EH (cell line): Measurements from ENCODE around the gene DOCK1.
"Not testable (repeated sequence)": the region's sequence is repeated elsewhere in the genome, so short reads cannot be mapped to it uniquely, and the experiment has no call there.

Experiments used
- DNase-seq: peaks from one replicate; pipeline ENCODE4 v3.0.0-alpha.2; 2015; ENCODE audit warnings: low read depth

Gene DOCK1

DNA sequence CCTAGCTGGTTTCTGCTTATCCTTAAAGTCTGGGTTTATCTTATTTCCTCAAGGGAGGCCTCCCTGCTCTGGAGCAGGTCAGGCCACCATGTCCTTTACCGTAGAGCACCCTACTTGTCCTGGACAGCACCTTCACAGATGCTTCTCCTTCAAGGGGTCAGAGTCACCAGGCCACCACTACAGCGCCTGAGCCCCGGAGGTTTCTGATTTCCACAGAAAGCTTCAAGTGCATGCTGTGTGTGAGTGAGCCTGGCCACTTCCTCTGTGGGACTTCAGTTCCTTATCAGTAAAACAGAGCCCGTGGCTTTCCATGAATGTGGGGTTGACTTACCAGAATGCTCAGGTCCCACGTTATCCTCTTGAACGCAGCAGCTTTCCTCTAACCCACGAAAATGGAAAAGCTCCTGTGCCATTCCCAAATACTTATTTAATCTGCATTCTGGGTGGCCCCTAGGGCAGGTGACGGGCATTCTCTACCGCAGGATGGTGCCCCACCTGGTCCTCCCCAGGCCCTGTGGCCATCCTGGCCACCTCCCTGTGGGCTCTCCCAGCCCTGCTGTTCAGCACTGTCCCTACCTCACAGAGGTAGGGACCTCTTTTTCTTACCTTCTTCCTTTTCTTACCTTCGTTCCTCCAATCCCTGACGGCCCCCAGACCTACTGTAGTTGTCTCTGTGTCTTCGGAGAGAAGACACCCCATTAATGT is 1.4 kb upstream of the DOCK1 start:
- no peak for DNase-seq

DNA sequence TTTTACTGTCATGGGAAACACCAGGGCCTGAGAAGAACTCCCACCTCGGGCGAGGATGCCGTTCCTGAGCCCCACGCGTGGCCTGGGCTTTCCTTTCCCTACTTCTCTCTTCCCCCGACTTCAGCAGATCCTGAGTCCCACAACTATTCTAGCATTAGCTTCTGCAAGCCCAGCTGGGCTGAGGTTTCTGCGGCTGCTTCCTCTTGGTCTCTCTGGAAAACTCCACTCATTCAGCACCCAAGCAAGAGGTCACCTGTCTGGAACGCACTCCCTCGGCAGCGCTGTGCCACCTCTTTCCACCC is 761 bp upstream of the DOCK1 start:
- no peak for DNase-seq

DNA sequence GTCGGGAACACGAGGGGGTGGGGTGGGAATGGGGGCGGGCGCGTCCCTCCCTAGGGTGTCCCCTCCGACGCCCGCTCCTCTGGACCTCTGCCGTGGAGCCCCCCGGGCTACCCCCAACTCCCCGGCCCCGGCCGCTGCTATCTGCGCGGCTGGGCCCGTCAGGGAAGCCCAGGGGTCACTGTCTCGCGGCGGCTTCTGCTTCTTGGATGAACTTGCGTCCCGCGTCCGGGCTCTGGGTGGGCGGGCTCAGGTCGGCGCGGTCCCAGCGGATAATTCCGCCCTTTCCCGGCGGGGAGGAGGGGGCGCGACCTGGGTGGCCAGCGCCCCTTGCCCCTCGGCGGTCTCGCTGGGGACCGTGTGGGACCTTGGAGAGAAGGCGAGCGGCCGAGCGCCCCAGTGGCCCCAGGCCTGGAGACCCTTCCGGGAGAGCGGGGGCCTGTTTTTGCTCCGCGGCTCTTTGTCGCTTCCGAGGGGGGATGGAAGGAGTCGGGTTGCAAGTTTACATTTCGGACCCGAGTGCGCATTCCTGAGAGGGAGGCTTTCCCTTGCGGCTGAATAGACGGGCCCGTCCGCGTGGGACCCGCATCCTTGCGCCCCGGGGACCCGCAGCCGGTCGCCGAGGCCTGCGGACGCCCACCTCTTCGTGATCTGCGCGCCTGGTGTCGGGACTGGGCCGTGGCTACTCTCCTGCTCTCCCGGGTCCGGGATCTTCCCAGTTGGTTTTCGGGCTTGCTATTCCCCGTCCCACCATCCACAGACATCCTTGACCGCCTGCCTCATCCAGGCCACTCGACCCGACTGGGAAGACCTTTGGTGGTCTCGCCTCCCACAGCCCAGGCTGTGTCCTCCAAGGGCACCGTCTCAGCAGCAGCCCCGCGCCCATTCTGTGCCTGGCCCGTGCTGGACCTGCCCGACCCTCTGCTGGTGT is 812 bp downstream of the DOCK1 start:
- peak; percentile 63 for DNase-seq

DNA sequence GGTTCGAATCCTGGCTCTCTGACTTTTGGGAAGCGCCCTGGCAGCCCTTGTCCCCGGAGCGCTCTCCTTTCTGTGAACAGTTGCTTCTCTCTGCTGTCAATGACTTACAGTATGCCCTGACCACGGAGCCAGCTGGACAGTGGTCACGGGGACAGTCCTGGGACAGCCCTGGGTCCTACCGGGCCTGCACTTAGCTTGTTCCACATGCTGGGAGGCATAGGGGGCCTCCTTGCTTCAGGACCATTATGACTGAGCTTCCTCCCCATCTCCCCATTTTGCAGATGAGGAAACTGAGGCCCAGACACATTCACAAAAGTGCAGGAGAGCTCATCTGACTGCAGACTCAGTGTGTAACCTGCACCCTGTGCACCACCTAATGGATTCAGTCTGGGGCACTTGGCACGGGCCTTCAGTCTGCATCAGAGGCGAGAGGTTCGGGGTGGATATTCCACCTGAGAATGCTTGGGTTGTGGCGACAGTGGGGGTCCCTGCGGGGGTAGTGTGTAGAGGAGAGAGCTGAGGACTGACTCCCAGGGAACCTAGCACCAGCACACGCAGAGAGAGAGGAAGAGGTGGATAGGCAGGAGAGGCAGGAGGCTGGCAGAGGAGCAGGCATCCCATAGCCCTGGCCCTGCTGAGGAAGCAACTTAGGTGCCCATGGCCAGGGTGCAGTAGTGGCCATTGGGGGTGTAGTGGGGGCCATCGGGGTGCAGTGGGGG is 1.6 kb downstream of the DOCK1 start:
- DNase-seq: no peak

DNA sequence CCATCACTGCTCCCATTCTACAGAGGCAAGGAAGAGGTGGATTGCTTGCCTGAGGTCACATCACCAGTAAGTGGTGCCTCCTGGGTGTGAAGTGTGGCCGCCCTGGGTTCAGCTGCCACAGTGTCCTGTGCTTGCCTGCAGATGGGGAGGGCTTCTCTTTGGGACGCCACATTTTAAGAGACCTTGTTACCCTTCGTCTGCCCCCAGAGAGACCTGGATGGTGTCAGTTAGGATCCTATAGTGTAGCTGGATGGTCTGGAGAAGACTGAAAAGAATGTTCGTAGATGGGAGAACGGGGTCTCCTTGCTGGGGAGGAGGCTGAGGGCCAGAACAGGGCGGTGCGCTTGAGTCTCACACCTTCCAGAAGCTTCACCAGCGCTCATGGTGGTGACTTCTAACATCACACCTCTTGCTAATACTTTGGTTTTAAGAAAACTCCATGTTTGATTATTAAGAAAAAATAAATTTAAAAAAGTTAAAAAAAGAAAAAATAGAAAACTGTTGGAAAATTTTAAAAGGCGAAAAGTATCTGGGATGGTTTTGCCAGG is 2.3 kb downstream of the DOCK1 start:
- DNase-seq: no peak

DNA sequence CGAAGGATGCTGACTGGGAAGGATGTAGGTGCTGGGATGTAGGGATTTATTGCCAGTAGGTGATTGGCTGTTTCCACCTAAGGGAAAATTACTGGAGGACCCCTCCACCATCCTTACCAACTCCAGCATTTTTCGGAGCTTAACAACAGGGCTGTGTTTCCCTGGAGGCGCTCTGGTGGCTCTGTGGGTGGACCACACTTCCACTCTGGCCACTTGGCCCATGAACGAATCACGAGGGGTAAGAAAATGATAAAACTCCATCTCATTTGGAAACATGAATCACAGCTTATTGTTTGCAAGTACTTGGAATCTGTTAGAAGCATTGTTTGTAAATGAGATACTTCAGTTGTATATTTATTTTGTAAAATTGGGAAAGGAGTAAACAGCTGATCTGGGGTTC is 3.0 kb downstream of the DOCK1 start:
- DNase-seq: no peak

DNA sequence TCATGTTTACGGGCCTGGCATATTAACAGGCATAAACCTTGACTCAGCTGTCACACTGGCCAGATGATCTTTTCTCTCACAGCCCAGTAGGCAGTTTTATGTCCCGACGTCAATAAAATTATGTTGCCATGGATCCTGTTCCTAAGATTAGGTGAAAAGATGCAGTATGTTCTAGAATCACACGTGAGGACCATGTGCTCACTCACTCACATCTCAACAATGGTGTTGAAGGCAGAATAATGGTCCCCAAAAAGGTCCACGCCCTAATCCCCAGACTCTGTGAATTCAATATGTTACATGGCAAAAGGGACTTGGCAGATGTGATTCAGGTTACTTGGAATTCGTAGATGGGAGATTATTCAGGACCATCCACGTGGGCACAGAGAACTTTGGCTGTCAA is 3.5 kb downstream of the DOCK1 start:
- DNase-seq: no peak

DNA sequence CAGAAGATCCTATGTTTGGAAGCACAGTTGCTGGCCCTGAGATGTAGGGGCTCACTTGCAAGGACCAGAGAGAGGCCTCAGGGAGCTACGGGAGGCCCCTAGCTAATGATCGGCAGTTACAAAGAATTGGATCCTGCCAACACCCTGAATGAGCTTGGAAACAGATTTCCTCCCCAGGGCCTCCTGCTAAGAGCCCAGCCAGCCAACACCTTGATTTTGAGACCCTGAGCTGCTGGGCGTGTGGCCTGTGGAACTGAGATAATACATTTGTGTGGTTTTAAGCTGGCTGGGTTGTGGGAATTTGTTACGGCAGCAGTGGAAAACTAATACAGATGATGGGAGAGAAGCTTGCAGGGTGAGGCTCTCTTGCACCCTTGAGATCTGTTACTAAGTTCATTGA is 3.9 kb downstream of the DOCK1 start:
- no peak for DNase-seq

DNA sequence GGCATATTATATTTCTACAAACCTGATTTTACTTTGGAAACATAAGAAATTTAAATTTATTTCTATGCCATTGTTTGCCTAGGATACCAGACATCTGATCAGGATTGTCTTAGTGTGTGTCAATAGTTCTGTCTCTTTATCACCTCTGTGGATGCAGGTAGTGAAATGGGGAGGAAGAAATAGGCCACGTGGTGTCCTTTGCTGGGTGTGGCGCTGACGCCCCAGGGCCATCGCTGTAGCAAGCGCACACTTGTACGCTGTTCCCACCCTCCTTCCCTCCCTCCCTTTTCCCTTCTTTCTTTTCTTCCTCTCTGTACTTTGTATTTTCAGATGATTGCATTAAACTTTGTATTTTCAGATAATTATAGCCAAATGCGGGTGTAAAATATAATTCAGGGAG is 5.0 kb downstream of the DOCK1 start:
- DNase-seq: no peak

DNA sequence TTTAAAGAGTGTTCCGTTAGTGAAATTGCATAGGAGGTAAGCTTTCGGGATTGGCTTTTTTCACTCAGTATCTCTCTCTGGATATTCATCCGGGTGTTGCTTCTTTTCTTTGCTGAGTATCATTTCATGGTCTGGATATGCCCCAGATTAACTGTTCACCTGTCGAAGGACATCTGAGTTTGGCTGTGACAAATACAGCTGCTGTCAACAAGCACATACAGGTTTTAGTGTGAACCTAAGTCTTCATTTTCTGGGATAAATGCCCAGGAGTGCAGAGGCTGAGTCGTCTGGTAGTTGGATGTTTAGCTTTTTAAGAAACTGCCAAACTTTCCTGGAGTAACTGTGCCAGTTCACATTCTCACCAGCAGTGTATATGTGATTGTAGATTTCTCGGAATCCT is 5.6 kb downstream of the DOCK1 start:
- no peak for DNase-seq

DNA sequence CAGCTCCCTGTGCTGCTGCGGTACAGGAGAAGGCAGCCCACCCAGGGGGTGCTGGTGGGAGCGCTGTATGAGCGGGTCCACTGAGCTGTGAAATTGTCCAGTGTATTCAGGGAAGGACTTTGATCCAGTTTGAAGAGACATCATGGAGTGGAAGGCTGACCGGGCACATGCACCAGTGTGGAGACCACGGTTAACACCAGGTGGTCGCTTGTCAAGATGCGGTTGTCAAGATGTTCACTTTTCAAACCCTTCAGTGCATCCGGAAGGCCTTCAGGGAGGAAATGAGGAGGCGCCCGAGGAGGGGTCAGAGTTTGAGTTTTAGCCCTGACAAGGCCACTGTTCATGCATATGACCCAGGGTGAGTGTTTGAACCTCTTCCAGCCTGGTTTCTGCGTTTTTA is 6.1 kb downstream of the DOCK1 start:
- DNase-seq: no peak

DNA sequence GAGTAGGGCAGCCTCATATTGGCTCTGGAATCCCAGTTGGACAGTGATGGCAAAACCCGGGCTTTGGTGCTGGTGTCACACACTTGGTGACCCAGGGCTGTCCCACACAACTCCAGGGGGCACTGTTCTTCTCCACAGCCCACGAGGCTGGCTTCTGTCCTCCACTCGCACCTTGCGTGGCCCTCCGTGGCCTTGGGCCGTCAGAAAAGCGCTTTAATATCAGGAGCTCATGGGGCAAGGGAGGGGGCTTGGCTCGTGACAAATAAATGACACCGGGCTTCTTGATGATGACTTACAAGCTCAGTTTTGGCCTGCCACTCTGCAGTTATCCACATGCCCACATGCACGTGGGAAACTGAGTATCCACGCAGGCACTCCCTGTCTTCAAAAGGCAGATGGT is 8.1 kb downstream of the DOCK1 start:
- no peak for DNase-seq

DNA sequence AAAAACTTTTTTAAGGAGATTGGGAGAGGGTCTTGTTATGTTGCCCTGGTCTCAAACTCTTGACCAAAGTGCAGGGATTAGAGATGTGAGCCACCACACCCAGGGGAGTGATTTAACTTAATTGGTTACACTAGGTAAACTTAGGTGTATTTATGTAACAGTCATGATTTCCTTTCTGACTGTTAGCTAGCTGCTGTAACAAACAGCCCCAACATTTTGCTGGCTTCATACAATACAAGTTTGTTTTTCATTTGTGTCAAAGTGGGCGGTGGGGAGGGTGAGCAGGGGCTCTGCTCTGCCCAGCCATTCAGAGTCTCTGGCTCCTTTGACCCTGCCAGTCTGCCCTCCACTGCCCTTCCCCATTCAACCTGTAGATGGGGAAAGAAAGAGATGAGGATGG is 9.3 kb downstream of the DOCK1 start:
- DNase-seq: no peak

DNA sequence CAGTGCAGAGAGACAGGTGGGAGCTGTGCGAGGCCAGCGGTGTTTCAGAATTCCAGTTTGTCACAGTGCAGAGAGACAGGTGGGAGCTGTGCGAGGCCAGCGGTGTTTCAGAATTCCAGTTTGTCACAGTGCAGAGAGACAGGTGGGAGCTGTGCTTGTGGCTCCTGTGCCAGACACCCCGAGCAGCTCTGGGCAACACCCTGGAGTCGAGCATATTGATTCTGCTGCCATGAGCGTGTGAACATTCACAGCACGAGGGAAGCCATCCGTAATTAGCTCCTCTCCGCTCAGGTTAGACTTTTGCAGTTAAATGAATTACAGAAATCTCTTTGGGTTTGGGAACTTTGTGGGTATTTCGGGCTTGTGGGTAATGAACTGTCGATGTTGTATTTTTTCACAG is 11.7 kb downstream of the DOCK1 start:
- not testable (repeated sequence) for DNase-seq

DNA sequence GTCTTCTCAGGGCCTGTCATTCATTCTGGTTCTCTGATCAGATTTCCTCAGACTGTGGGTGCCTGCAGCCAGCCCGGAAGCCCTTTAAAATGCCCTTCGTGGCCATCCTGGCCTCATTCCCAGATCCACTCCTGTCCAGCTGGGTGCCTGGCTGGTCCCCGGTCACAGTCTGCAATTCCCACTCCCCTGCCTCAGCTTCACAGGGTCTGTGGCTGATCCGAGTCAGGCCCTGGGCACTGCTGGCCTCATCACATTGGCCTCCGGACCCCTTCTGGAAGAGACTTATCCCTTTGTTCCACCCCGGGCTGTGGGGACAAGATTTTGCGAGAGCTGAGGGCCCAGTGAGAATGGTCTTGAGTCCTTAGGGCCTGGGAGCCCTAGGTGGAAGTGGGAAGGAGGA is 12.1 kb downstream of the DOCK1 start:
- no peak for DNase-seq

DNA sequence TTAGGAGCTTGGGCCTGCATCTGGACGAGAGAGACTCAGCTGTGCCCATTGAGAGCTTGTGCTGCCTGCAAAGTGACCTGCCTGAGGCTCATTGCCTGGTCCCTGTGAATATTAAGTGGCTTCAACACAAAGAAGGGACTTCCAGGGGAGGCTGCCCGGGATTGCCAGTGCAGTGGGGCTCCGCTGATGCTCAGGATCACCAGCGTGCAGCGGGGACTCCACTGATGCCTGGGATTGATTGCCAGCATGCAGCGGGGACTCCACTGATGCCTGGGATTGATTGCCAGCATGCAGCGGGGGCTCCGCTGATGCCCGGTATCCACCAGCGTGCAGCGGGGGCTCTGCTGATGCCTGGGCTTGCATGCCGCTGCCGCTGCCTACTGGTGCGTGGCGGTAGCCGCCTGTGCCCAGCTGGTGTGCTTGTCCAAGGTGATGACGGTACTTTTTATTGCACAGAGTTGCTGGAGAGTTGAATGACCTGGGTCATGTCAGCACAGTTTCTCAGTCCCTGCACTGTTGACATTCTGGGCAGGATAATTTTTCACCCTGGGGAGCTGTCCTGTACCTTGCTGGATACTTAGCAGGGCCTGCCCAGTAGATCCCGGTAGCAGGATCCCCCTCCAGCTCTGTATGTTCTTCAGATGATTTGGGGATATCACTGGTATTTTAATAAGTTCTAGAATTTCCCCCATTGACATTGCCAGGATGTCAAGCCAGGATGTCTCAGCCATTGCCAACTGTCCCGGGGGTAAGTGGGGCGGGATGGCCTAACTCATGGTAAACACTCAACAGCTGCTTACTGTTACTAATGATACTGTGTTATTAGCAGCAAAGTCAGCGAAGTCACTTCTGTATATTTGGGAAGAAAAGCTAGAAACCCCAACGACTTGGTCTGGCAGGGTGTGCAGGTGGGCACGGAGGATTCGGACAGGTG is 13.0 kb downstream of the DOCK1 start:
- DNase-seq: no peak

DNA sequence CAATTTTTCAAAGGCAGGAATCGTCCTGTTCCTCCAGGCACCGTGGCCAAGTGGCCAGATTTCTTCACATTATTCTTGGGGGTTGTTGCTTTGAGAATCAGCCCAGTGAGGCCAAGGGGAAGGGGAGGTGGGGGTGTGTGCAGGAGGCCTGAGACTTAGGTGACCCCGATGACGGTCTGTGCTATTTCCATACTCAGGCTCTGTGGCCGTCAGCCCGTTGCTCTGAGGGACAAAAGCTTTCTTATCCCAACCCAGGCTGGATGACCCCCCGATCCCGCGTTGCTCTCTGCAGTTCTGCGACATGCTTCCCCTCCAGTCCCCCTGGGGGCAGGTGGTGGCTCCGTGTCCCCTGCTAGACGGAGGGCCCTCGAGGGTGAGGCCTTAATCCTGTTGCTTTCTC is 14.2 kb downstream of the DOCK1 start:
- no peak for DNase-seq

DNA sequence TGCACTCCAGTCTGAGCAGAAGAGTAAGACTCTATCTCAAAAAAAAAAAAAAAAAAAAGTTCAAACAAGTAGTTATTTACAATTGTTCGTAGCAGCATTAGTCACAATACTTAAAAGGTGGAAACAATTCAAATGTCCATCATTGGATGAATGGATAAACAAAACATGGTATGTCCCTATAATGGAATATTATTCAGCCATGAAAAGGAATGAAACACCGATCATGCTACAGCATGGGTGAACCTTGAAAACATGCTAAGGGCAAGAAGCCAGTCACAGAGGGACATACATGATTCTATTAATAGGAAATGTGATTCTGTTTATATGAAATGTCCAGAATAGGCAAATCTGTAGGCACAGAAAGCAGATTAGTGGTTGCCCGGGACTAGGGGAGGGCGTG is 15.9 kb downstream of the DOCK1 start:
- no peak for DNase-seq

DNA sequence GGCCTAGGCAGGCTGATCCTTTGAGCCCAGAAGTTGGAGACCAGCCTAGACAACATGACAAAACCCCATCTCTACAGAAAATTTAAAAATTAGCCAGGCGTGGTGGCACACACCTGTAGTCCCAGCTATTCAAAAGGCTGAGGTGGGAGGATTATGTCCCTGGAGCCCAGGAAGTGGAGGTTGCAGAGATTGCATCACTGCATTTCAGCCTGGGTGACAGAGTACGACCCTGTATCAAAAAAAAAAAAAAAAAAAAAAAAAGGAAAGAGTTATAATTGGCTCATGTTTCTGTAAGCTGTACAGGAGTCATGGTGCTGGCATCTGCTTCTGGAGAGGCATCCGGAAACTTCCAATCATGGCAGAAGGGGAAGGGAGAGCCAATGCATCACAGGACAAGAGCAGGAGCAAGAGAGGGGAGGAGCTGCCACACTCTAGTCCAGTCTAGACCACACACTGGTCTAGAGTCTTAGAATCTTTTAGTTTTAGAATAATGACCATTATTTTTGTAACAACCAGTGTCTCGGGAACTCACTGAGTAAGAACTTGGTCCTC is 16.8 kb downstream of the DOCK1 start:
- DNase-seq: peak; percentile 95

DNA sequence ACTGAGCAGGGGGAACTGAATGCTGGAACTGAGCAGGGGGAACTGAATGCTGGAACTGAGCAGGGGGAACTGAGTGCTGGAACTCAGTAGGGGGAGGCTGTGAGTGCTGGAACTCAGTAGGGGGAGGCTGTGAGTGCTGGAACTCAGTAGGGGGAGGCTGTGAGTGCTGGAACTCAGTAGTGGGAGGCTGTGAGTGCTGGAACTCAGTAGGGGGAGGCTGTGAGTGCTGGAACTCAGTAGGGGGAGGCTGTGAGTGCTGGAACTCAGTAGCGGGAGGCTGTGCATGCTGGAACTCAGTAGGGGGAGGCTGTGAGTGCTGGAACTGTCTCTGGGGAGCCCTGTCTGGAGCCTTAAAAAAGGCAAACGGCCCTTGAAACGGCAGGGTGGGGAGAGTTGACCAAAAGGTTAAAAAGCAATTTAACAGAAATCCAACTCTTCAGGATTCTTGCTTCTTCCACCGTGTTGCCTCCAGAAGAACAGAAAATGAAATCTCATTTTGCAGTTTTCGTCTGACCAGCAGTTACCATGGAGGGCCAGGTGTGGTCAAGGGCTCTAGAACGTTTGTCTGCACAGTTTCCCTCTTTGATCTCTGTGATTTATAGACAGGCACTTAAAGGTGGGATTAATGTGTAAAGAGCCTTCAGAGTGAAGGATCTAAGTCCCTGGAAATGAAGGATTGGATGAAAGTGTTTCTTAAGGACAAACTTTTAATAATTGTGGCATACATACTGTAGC is 19.1 kb downstream of the DOCK1 start:
- DNase-seq: no peak

DNA sequence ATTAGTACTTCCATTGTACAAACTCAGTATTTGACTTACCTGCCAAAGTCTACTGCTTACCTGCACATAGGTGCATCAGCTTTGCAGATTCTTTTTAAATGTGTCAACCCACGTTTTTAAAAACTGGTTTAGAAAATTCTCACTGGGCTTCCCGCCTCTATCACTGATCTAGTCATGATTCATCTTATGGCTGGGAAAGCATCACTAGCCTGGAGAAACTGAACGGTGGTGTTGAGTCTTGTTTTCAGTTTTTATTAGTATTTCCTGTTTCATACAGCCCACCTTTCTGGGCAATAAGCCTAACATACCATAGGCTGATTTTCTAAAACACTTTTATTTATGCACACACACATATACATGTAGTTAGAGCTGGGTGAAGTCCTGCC is 19.7 kb downstream of the DOCK1 start:
- peak; percentile 51 for DNase-seq
